MCF 10A (cell line): ENCODE data around the gene AGAP9. TPM values are rescaled to one million over a fixed set of nuclear protein-coding genes. Genes with fewer than 3 reads are reported as not detected.
"Not testable (repeated sequence)": the region's sequence is repeated elsewhere in the genome, so short reads cannot be mapped to it uniquely, and the experiment has no call there.

Experiments used
- Bru-seq: library from RNA; stranded (reverse); fragments of 400-500 nt; gene quantifications from one replicate; lab custom pipeline; 2021; lab: Mats Ljungman, UMichigan
- BruChase-seq, 2 experiments: library from RNA; stranded (reverse); fragments of 400-500 nt; gene quantifications; one replicate each; lab custom pipeline; 2021; lab: Mats Ljungman, UMichigan
- BruUV-seq: library from RNA; stranded (reverse); fragments of 400-500 nt; replicated peaks from 2 replicates; lab custom pipeline; 2021; lab: Mats Ljungman, UMichigan
- CTCF ChIA-PET: fragments of 300-600 bp; sonication (Branson Sonifier 250); formaldehyde crosslinking; extraction: SDS; loops from one replicate; lab custom pipeline; 2021; ENCODE audit warnings: antibody characterized with exemption, inconsistent platforms; lab: Yijun Ruan, JAX
- POLR2A ChIA-PET: fragments of 300-600, 350-650 bp; sonication (Branson Sonifier 250); formaldehyde crosslinking; extraction: SDS; loops from one replicate; lab custom pipeline; 2020; ENCODE audit warnings: antibody characterized with exemption, inconsistent platforms; lab: Yijun Ruan, JAX
- DNase-seq: peaks from one replicate; pipeline ENCODE4 v3.0.0-alpha.2; 2018; ENCODE audit not compliant: unreplicated experiment
- H3K27ac Mint-ChIP-seq: one replicate; pipeline ENCODE4 v1.8.0; 2022; ENCODE audit warnings: mild to moderate bottlenecking, low read depth, mixed read lengths; ENCODE audit not compliant: unreplicated experiment
- H3K27me3 Mint-ChIP-seq: one replicate; pipeline ENCODE4 v1.8.0; 2022; ENCODE audit warnings: mixed read lengths; ENCODE audit not compliant: insufficient read depth, unreplicated experiment
- H3K36me3 Mint-ChIP-seq: one replicate; pipeline ENCODE4 v1.8.0; 2022; ENCODE audit warnings: mild to moderate bottlenecking, moderate library complexity, mixed read lengths; ENCODE audit not compliant: insufficient read depth, unreplicated experiment
- H3K4me1 Mint-ChIP-seq: one replicate; pipeline ENCODE4 v1.8.0; 2022; ENCODE audit warnings: mixed read lengths; ENCODE audit not compliant: insufficient read depth, unreplicated experiment
- H3K4me3 Mint-ChIP-seq: one replicate; pipeline ENCODE4 v1.8.0; 2022; ENCODE audit warnings: mild to moderate bottlenecking, moderate library complexity, mixed read lengths; ENCODE audit not compliant: unreplicated experiment
- H3K9me3 Mint-ChIP-seq: one replicate; pipeline ENCODE4 v1.8.0; 2022; ENCODE audit warnings: mixed read lengths; ENCODE audit not compliant: unreplicated experiment
- intact Hi-C: fragments of 100-400 bp; cut with micrococcal nuclease; formaldehyde crosslinking; loops from 2 replicates; pipeline ENCODE4 v1.14.1; 2022
- long read RNA-seq: library from polyadenylated mRNA; stranded (forward); transcript quantifications from one replicate; pipeline ENCODE4 v2.0.0, GENCODE V29; 2022
- total RNA-seq: library from RNA; stranded (reverse); gene quantifications from 2 replicates; pipeline ENCODE4 v1.2.3, GENCODE V29; 2022

AGAP9 gene
- total RNA-seq, result 15.6 and 16.3 TPM in 2 replicates
- Bru-seq, nascent RNA, result percentile 80 among the genes with signal in this experiment
- BruChase-seq, experiment 1, labeled RNA remaining after a 6-hour chase, result percentile 86 among the genes with signal in this experiment
- BruChase-seq, experiment 2, labeled RNA remaining after a 2-hour chase, result percentile 87 among the genes with signal in this experiment
- long read RNA-seq, partial matches to known transcripts, result 0 of 2 reads
- long read RNA-seq, other reads (novel, unspliced or antisense), result 2 of 2 reads

- H3K4me3 Mint-ChIP-seq, H3K9me3 Mint-ChIP-seq, CTCF ChIA-PET, BruUV-seq, H3K4me1 Mint-ChIP-seq, H3K27ac Mint-ChIP-seq, POLR2A ChIA-PET, DNase-seq, H3K27me3 Mint-ChIP-seq, intact Hi-C loops: not testable (repeated sequence)
- peaks cover 10% of the 10 kb centered on the region for H3K36me3 Mint-ChIP-seq
These were observed at the start of gene AGAP9 for GRCh38 chr10:47523475-47523874. Gene AGAP9, minus strand, starts transcription at chr10:47523638. Its CDS starts 112 bp downstream, at chr10:47523526.

- POLR2A ChIA-PET, DNase-seq, BruUV-seq, H3K27me3 Mint-ChIP-seq, H3K4me1 Mint-ChIP-seq, H3K4me3 Mint-ChIP-seq, intact Hi-C loops, CTCF ChIA-PET, H3K36me3 Mint-ChIP-seq, H3K9me3 Mint-ChIP-seq, H3K27ac Mint-ChIP-seq: not testable (repeated sequence)
These were observed 47.9 kb upstream of the AGAP9 start for GRCh38 chr10:47571138-47571912.

GRCh38 chr10:47566757-47567156 lies 43.3 kb upstream of the AGAP9 start:
- H3K4me3 Mint-ChIP-seq, H3K27ac Mint-ChIP-seq, H3K27me3 Mint-ChIP-seq, H3K9me3 Mint-ChIP-seq, POLR2A ChIA-PET, DNase-seq, CTCF ChIA-PET, intact Hi-C loops, H3K36me3 Mint-ChIP-seq, H3K4me1 Mint-ChIP-seq, BruUV-seq: not testable (repeated sequence)

GRCh38 chr10:47566108-47566699 lies 42.8 kb upstream of the AGAP9 start:
- BruUV-seq, H3K9me3 Mint-ChIP-seq, H3K27me3 Mint-ChIP-seq, intact Hi-C loops, CTCF ChIA-PET, DNase-seq, POLR2A ChIA-PET, H3K4me3 Mint-ChIP-seq, H3K4me1 Mint-ChIP-seq, H3K36me3 Mint-ChIP-seq, H3K27ac Mint-ChIP-seq: not testable (repeated sequence)

- DNase-seq, H3K36me3 Mint-ChIP-seq, BruUV-seq, CTCF ChIA-PET, H3K27ac Mint-ChIP-seq, H3K27me3 Mint-ChIP-seq, H3K4me1 Mint-ChIP-seq, H3K4me3 Mint-ChIP-seq, H3K9me3 Mint-ChIP-seq, POLR2A ChIA-PET, intact Hi-C loops: not testable (repeated sequence)
These were observed 42.1 kb upstream of the AGAP9 start for GRCh38 chr10:47565517-47565920.

- BruUV-seq, POLR2A ChIA-PET, intact Hi-C loops, DNase-seq, CTCF ChIA-PET, H3K27ac Mint-ChIP-seq, H3K36me3 Mint-ChIP-seq, H3K27me3 Mint-ChIP-seq, H3K4me3 Mint-ChIP-seq, H3K4me1 Mint-ChIP-seq, H3K9me3 Mint-ChIP-seq: not testable (repeated sequence)
These were observed 41.5 kb upstream of the AGAP9 start for GRCh38 chr10:47564953-47565352.

- POLR2A ChIA-PET, result not testable (repeated sequence)
These were observed 40.9 kb upstream of the AGAP9 start for GRCh38 chr10:47564318-47564717.

GRCh38 chr10:47560452-47560851 lies 37.0 kb upstream of the AGAP9 start:
- H3K4me3 Mint-ChIP-seq, intact Hi-C loops, H3K27me3 Mint-ChIP-seq, BruUV-seq, H3K27ac Mint-ChIP-seq, CTCF ChIA-PET, H3K9me3 Mint-ChIP-seq, DNase-seq, POLR2A ChIA-PET, H3K4me1 Mint-ChIP-seq, H3K36me3 Mint-ChIP-seq: not testable (repeated sequence)

More at GRCh38 chr10:47564318-47564717, 40.9 kb upstream of the AGAP9 start:
- DNase-seq, H3K4me3 Mint-ChIP-seq, H3K9me3 Mint-ChIP-seq, H3K27ac Mint-ChIP-seq, H3K36me3 Mint-ChIP-seq, intact Hi-C loops, H3K27me3 Mint-ChIP-seq, BruUV-seq, CTCF ChIA-PET, H3K4me1 Mint-ChIP-seq: not testable (repeated sequence)
